KOPT-K1 (cell line): ENCODE measurements around the gene MMP1.

Source experiments
- H3K27ac ChIP-seq: fragments of 200-600 bp; sonication (generic); 2 replicates; pipeline ENCODE4 v1.5.1; 2016; ENCODE audit warnings: antibody characterized with exemption, mild to moderate bottlenecking, low read depth, low read length; ENCODE audit not compliant: poor library complexity, severe bottlenecking
- H3K36me3 ChIP-seq: fragments of 200-600 bp; sonication (generic); 2 replicates; pipeline ENCODE4 v1.5.1; 2017; ENCODE audit warnings: antibody characterized with exemption, mild to moderate bottlenecking, low read length, moderate library complexity; ENCODE audit not compliant: insufficient read depth
- H3K9me3 ChIP-seq: fragments of 200-600 bp; sonication (generic); 2 replicates; pipeline ENCODE4 v1.5.1; 2017; ENCODE audit warnings: antibody characterized with exemption, low read length, mild to moderate bottlenecking; ENCODE audit not compliant: insufficient read depth, poor library complexity, severe bottlenecking

Gene MMP1

DNA sequence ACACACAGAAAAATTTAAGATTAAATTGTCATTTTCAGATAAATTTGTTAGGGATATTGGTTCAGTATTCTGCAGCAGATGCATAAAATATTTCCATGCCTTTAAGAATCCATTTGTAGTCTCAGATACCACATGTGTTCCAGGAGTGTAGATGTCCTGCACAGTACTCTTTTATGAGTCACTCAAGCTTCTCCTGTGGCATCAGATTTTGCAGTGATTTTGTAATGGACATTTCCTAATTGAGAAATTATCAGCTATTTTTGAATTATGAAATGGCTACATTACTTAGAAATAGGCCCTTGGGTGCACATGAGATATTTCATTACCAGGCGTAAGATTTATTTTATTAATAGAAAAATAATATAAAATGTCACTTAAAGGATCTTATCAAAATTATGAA lies 26.6 kb upstream of the MMP1 start:
- no peak overlapping the region for H3K27ac ChIP-seq
- no peaks in the 10 kb centered on the region for H3K9me3 ChIP-seq

DNA sequence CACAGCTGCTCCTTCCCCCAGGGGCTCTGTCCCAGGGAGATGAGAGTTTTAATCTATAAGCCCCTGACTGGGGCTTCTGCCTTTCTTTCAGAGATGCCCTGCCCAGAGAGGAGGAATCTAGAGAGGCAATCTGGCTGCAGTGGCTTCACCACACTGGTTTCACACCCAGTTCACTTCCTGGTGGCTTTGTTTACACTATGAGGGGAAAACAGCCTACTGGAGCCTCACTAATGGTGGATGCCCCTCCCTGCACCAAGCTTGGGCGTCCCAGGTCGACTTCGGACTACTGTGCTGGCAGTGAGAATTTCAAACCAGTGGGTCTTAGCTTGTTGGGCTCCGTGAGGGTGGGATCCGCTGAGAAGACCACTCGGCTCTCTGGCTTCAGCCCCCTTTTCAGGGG lies 21.5 kb upstream of the MMP1 start:
- Histone ChIP-seq H3K9me3 (no peaks in the 10 kb centered on the region), H3K36me3 (no peaks in the 10 kb centered on the region), H3K27ac (no peak overlapping the region)

More for the DNA sequence above, 26.6 kb upstream of the MMP1 start:
- H3K36me3 ChIP-seq = no peaks in the 10 kb centered on the region

DNA sequence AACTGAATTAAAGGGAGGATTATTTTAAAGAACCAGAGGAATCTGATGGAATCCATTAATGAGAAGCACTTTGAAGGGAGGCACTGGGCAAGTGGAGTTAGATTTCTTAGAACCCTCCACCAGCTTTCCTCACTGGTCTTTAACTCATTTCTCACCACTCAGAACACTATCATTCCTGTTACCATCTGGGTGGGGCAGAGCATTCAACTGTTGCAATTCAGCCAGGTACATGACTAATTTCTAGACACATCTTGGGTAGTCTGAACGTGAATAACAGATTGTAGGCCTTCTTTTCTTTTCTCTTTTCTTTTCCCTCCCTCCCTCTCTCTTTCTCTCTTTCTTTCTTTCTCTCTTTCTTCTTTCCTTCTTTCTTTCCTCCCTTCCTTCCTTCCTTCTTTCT lies 15.5 kb upstream of the MMP1 start:
- no peaks in the 10 kb centered on the region for H3K9me3 ChIP-seq
- no peaks in the 10 kb centered on the region for H3K36me3 ChIP-seq
- no peak overlapping the region for H3K27ac ChIP-seq

DNA sequence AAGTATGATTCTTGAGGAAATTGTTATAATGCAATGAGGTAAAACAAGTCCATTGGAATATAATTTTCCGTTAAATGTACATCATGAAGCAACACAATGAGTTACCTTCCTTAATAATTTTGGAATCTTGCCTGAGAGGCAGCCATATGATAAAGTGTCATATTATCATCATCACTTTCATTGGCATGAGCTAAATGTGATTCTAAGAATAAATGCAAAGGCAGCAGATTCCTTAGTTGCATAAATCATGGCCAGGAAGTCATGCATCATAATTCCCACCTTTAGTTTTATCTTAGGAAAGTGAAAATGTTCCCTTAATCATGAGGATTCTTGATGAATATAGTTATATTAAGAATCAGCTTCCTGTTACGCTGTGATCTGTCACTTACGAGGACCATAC lies 14.2 kb upstream of the MMP1 start:
- no peak overlapping the region for H3K27ac ChIP-seq
- no peaks in the 10 kb centered on the region for H3K9me3 ChIP-seq
- no peaks in the 10 kb centered on the region for H3K36me3 ChIP-seq

DNA sequence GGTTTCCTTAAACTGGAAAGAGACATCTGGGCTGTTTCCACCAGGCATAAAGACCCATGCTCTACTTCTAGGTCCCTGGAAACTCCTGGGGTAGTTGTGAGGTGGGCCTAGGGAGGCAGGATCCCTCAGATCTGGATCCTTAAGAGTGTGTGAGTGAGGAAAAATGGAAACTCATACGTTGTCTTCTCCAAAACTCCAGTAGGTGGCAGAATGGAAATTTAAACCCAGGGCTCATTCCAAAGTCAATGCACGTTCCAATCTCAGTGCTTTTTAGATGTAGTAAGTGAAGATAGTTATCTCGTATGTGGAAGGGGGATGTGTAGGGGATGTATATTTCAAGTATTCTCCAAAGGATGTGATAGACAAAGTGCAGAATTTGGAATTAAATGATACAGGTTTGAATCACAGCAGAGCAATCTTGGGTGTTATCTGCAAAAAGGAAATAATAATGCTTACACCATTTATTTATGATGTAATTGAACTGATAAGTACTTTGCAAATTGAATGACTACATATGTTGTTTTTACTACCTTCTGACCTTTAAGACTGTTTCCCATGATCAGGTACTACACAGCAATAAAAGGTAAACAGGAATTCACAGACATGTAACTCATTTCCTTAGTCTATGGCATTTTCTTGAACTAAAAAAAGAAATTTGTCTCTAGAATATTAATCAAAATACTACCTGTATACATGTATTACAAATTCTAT lies 13.1 kb upstream of the MMP1 start:
- Histone ChIP-seq H3K36me3 (no peaks in the 10 kb centered on the region), H3K9me3 (no peaks in the 10 kb centered on the region), H3K27ac (no peak overlapping the region)

DNA sequence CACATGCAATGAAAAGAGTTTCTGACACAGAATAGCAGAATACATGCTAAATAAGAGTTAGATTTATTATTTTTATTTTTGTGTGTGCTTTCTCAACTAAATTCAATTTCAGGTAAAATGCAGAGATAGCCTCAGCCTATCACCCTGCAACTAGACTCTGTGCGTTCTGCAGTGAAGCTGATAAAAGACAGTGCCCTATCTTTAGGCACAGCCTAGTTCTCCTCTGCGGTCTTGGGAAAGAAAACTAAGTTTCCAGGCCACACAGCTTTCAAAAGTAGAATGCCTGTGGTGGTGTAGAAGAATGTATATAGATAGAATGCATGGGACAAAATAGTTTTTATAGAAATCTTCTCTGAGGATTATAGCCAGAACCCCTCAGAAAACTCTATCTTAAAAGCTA lies 12.0 kb upstream of the MMP1 start:
- Histone ChIP-seq H3K27ac (no peak overlapping the region), H3K36me3 (no peaks in the 10 kb centered on the region), H3K9me3 (no peaks in the 10 kb centered on the region)

DNA sequence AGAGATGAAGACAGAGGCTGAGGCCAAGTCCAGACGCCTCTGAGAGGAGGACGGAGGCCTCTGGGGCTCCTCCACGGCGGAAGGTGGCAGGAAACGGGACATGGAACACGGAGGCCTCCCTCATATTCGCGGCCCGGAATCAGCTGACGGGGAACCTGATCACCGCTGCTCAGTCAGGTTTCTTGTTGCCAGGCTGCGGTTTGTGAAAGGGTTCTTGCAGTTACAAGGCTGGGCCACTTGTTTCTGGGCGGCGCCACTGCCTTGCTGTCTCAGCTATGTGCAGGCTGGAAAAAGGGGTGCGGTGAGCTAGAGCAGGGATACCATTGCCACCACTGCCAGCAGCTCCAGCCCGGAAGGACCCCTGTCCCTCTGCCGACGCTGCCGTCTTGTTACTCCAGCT lies 10.0 kb upstream of the MMP1 start:
- H3K27ac ChIP-seq = no peak overlapping the region
- no peaks in the 10 kb centered on the region for H3K36me3 ChIP-seq
- no peaks in the 10 kb centered on the region for H3K9me3 ChIP-seq

DNA sequence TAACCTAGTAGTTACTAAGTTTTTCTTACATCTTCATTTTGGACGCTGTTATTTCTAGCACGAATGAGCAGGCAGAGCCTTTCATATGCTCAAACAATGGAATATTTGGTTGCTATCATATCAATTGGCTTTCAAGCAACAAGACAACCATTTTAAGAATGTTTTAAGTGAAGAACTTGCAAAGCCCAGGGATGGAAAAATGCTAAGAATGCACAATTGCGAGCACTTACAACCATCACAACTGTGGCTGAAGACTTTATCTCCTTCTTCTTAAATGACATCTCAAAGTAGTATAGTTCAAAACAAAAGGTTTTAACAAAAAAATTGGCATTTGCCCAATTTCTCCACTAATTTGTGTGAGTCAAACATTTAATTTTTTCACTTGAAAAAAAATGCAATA lies 8.3 kb upstream of the MMP1 start:
- H3K9me3 ChIP-seq = no peaks in the 10 kb centered on the region
- H3K27ac ChIP-seq = no peak overlapping the region
- H3K36me3 ChIP-seq = no peaks in the 10 kb centered on the region

DNA sequence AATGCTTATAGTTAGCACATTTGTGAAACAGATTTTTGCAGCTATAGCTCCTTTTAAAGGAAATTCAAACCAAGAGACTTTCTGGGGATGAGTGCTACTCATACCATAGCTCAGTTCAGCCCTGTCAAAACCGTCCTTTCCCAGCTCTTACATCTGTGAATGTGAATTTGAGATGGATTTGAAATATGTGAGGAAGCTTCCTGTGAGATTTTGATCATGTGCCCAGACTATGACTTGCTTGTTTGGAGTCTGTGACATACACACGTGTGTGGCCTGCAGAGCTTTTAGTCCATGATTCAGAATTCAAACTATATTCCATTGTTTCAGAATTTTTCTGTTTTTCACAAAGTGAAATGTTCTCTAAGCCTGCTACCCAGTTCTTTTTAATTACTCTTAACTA lies 4.4 kb upstream of the MMP1 start:
- no peak overlapping the region for H3K27ac ChIP-seq
- H3K9me3 ChIP-seq = no peaks in the 10 kb centered on the region
- H3K36me3 ChIP-seq = no peaks in the 10 kb centered on the region

DNA sequence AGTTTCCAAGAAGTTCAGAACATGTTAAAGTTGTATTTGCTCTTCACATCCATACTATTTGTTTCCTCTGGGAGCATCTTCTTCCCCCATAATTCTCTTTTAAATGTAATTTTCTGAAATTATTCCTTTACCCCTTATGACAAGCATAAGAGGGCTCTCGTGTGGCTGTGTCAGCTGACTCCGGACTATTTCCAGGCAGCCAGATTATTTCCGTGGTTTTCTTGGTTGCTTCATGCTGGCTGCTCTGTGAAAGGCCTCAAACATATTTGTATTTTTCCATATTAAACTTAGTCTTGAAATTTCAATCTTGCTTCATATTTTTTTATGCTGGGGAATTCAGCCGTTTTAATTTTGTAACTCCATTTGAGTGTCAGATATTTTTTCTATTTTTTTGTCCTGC lies 2.8 kb upstream of the MMP1 start:
- Histone ChIP-seq H3K27ac (no peak overlapping the region), H3K36me3 (no peaks in the 10 kb centered on the region), H3K9me3 (no peaks in the 10 kb centered on the region)

DNA sequence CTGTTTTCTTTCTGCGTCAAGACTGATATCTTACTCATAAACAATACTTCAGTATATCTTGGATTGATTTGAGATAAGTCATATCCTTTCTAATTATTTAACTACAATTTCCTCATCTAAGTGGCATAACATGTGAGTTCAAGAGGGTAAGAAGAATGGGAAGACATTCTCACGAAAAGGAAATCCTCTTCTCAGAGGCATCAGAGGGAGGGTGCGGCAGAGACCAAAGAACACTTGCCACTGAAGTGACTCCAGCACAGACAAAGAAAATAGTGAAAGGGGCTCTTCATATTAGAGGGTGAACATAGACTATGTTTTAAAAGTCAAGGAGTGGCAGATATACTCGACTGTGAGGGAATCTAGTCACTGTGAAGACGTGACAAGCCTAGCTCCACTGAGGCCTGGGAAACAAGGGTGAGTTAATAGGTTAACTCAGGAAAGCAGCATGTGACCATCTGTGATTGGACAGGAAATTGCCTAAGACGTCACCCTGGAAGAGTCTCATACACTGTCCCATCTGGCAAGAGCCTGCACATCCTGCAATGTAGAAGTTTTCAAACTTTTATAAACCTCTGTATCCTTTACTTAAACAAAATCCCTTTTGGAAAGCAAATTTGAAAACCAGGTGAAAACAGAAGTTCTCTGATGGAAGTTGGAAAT lies 1.9 kb upstream of the MMP1 start:
- H3K36me3 ChIP-seq = no peaks in the 10 kb centered on the region
- H3K9me3 ChIP-seq = no peaks in the 10 kb centered on the region
- H3K27ac ChIP-seq = no peak overlapping the region

DNA sequence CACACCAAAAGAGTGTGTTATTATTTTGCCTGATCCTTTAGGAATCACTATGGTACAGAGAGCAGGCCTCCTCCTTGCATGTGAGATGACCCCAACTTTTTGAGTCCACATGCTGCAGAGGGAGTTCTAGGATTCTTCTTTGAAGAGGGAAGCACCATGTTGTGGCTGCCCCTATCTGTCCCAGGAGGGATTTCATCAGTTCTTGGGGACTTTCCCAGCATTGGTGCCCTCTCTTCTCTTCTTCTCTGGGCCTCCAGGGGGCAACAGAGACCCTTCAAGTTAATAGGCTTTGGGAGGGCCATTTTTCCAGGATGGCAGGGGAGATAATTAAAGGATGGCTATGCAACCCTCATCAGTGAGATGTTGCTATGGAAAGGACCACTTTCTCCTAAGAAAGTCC lies 3.6 kb downstream of the MMP1 start:
- Histone ChIP-seq H3K9me3 (no peaks in the 10 kb centered on the region), H3K36me3 (no peaks in the 10 kb centered on the region), H3K27ac (no peak overlapping the region)

DNA sequence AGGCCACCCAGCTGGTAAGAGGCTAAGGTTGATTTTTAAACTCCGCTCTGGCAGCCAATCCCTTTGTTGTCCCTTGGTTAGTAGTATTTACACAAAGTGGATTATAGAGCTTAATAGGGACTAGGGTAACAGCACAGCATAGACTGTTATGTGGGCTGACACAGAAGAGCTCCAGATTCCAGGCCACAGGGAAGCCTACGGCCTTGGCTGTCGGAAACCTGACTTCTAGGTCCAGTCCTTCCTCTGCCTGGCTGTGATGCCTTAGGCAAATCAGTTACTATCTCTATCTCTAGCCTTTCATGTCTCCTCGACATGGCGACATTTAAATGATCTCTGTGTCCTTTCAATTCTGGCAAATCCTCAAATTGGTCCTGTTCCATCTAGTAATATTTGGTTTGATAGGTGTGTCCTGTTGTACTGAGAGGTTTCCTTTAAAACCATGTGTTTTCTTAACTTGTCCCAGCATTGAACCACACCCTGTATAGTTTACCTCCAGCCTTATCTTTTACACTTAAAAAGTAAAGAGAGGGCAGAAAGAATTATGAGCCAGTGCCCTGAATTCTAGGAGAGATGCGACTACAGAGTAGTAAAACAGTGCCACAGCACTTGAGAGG lies 4.2 kb downstream of the MMP1 start:
- no peak overlapping the region for H3K27ac ChIP-seq
- H3K36me3 ChIP-seq = no peaks in the 10 kb centered on the region
- H3K9me3 ChIP-seq = no peaks in the 10 kb centered on the region

DNA sequence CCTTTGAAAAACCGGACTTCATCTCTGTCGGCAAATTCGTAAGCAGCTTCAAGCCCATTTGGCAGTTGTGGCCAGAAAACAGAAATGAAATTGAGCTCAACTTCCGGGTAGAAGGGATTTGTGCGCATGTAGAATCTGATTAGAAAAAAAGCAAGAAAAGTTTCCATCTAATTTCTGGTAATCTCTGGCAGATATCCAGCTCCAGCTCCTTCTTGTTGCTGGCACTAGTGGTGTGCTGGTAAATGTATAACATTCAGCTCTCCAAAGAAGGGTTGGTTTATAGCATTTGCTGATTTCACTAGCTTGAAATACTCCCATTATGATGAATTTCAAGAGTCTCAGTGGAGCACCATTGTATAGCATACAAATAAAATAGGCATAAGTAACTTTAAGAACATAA lies 5.4 kb downstream of the MMP1 start:
- no peaks in the 10 kb centered on the region for H3K36me3 ChIP-seq
- H3K9me3 ChIP-seq = no peaks in the 10 kb centered on the region
- no peak overlapping the region for H3K27ac ChIP-seq

DNA sequence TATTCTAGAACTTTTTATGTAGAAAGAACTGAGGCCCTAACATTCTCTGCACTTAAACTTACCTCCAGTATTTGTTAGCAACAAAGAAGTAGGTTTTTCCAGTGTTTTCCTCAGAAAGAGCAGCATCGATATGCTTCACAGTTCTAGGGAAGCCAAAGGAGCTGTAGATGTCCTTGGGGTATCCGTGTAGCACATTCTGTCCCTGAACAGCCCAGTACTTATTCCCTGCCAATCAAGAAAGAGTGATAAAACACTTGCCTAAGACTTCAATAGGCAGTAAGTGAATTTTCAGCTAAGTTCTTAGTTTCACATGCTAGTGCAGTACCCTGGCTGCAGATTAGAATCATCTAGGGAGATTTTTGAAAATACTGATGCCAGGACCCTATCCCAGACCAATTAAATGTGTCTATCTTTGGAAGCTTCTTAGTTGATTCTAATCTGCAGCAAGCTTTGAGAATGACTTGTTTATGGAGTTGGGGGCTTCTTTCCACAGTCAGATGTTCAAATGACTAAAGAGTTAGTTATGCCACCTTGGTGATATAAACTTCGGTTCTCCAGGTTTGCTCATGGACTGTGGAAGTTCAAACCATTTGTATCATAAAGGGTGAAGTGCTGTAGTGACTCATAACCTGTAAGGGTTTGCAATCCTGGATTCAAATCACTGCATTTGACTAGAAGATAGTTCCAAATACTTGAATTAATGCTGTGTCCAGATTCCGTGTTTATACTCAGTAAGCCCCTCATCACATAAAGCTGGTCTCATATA lies 6.5 kb downstream of the MMP1 start:
- Histone ChIP-seq H3K27ac (no peak overlapping the region), H3K9me3 (no peaks in the 10 kb centered on the region), H3K36me3 (no peaks in the 10 kb centered on the region)
